ENCODE results near the gene PRDM4.
A peak's percentile ranks its signal among the peaks of the same experiment; 100 is the strongest.

PRDM4 gene

GRCh38 chr12:107760809-107761501, at the start of gene PRDM4:
PRDM4 (minus strand) TSS chr12:107761137; CDS start chr12:107760515, 622 bp downstream.
- peak; percentile 89 for DNase-seq

- no peak for DNase-seq
Measured at GRCh38 chr12:107807471-107808150, 46.7 kb upstream of the PRDM4 start.

GRCh38 chr12:107805488-107806180, 44.7 kb upstream of the PRDM4 start:
- no peak for DNase-seq

- no peak for DNase-seq
Measured at GRCh38 chr12:107803092-107803491, 42.2 kb upstream of the PRDM4 start.

GRCh38 chr12:107801150-107801549, 40.2 kb upstream of the PRDM4 start:
- no peak for DNase-seq

- no peak for DNase-seq
Measured at GRCh38 chr12:107798580-107798979, 37.6 kb upstream of the PRDM4 start.

GRCh38 chr12:107794451-107794850, 33.5 kb upstream of the PRDM4 start:
- no peak for DNase-seq

GRCh38 chr12:107791465-107792089, 30.6 kb upstream of the PRDM4 start:
- DNase-seq, result no peak

- no peak for DNase-seq
Measured at GRCh38 chr12:107788690-107789458, 27.9 kb upstream of the PRDM4 start.

- no peak for DNase-seq
Measured at GRCh38 chr12:107788281-107788680, 27.3 kb upstream of the PRDM4 start.

- DNase-seq, result no peak
Measured at GRCh38 chr12:107783406-107784376, 22.8 kb upstream of the PRDM4 start.

GRCh38 chr12:107782067-107782466, 21.1 kb upstream of the PRDM4 start:
- DNase-seq, result no peak

- DNase-seq, result no peak
Measured at GRCh38 chr12:107780298-107780697, 19.4 kb upstream of the PRDM4 start.

- no peak for DNase-seq
Measured at GRCh38 chr12:107779077-107779831, 18.3 kb upstream of the PRDM4 start.

GRCh38 chr12:107778383-107779025, 17.6 kb upstream of the PRDM4 start:
- DNase-seq, result no peak

- no peak for DNase-seq
Measured at GRCh38 chr12:107776171-107776570, 15.2 kb upstream of the PRDM4 start.

GRCh38 chr12:107775093-107775721, 14.3 kb upstream of the PRDM4 start:
- no peak for DNase-seq

- DNase-seq, result no peak
Measured at GRCh38 chr12:107774349-107775029, 13.6 kb upstream of the PRDM4 start, which contains the start of gene ASCL4. ASCL4 (plus strand) TSS chr12:107774704; CDS start chr12:107775219, 515 bp downstream.

- no peak for DNase-seq
Measured at GRCh38 chr12:107767466-107767865, 6.5 kb upstream of the PRDM4 start.
